Vagina (tissue), 2 donors: ENCODE measurements around the gene MALRD1. TPM values are rescaled to one million over a fixed set of nuclear protein-coding genes. Genes with fewer than 3 reads are reported as not detected.

ENCODE experiments used
- DNase-seq, 2 donors: peaks; one replicate each; pipeline ENCODE4 v3.0.0-alpha.2; 2017; ENCODE audit errors: extremely low spot score in 2 of 2
- H3K27ac ChIP-seq: fragments of 200-600 bp; sonication (generic); one replicate; pipeline ENCODE4 v1.5.1; 2019
- H3K27me3 ChIP-seq: fragments of 200-600 bp; sonication (generic); one replicate; pipeline ENCODE4 v1.5.1; 2019
- H3K36me3 ChIP-seq, 2 donors: fragments of 200-600 bp; sonication (generic); one replicate each; pipeline ENCODE4 v1.5.1; 2017 to 2019
- H3K4me1 ChIP-seq: fragments of 200-600 bp; sonication (generic); one replicate; pipeline ENCODE4 v1.5.1; 2019
- H3K4me3 ChIP-seq, 2 donors: fragments of 200-600 bp; sonication (generic); 1 replicate in 1 of 2; 2 replicates in 1 of 2; pipeline ENCODE4 v1.5.1; 2016 to 2019
- H3K9me3 ChIP-seq: fragments of 200-600 bp; sonication (generic); one replicate; pipeline ENCODE4 v1.5.1; 2019
- CTCF ChIP-seq, 3 experiments: fragments of 450-650 bp in 2 of 3; fragments of 200-600 bp in 1 of 3; sonication (generic) in 1 of 3; IDR thresholded peaks; one replicate each; pipeline ENCODE4 v1.5.1; 2017 to 2019; ENCODE audit warnings: antibody characterized with exemption in 3 of 3, mild to moderate bottlenecking in 2 of 3, moderate library complexity in 2 of 3
- POLR2A ChIP-seq, 2 donors: fragments of 450-650 bp; IDR thresholded peaks; one replicate each; pipeline ENCODE4 v1.6.1; 2017; ENCODE audit warnings: antibody characterized with exemption in 2 of 2, mild to moderate bottlenecking in 2 of 2, moderate library complexity in 2 of 2
- POLR2AphosphoS5 ChIP-seq, 2 donors: sonication (generic); formaldehyde crosslinking; IDR thresholded peaks; one replicate each; pipeline ENCODE4 v1.9.0; 2017; ENCODE audit warnings: antibody characterized with exemption in 2 of 2, mild to moderate bottlenecking in 2 of 2, low read depth in 1 of 2; ENCODE audit not compliant: insufficient read depth in 1 of 2
- intact Hi-C: fragments of 100-400 bp; cut with DNase I; formaldehyde crosslinking; loops from one replicate; pipeline ENCODE4 v1.15.1; 2023
- total RNA-seq: library from RNA; depleted of rRNA; stranded (reverse); fragments of >200 nt; gene quantifications from one replicate; pipeline ENCODE4 v1.2.3, GENCODE V29; 2016

The MALRD1 gene
- total RNA-seq, 1 donor from 2014 or later: 2.0 TPM

GRCh38 chr10:19302117-19302516 is 253.5 kb downstream of the MALRD1 start:
- TF ChIP-seq POLR2A (IDR thresholded peaks at IDR 0.05) (no peak), POLR2AphosphoS5 (IDR thresholded peaks at IDR 0.05; ENCODE audit: insufficient read depth in 1 of 2, low read depth in 1 of 2) (no peak), CTCF (IDR thresholded peaks at IDR 0.05) (no peak)
- H3K9me3 ChIP-seq: no peaks in the 10 kb centered on the region
- H3K4me3 ChIP-seq: no peak overlapping the region
- DNase-seq: no peak
- H3K27me3 ChIP-seq: no peaks in the 10 kb centered on the region
- H3K36me3 ChIP-seq: no peaks in the 10 kb centered on the region
- H3K4me1 ChIP-seq: no peaks in the 10 kb centered on the region
- intact Hi-C loops: no loop called here
- H3K27ac ChIP-seq: no peak overlapping the region

- Histone ChIP-seq H3K27ac (no peak overlapping the region), H3K4me1 (no peaks in the 10 kb centered on the region), H3K27me3 (no peaks in the 10 kb centered on the region), H3K4me3 (no peak overlapping the region), H3K36me3 (no peaks in the 10 kb centered on the region), H3K9me3 (no peaks in the 10 kb centered on the region)
- TF ChIP-seq POLR2AphosphoS5 (IDR thresholded peaks at IDR 0.05; ENCODE audit: insufficient read depth in 1 of 2, low read depth in 1 of 2) (no peak), POLR2A (IDR thresholded peaks at IDR 0.05) (no peak), CTCF (IDR thresholded peaks at IDR 0.05) (no peak)
- intact Hi-C loops: no loop called here
- DNase-seq: no peak
Measured at GRCh38 chr10:19310066-19310465, 261.5 kb downstream of the MALRD1 start.

GRCh38 chr10:19316204-19316870 is 267.7 kb downstream of the MALRD1 start:
- no peaks in the 10 kb centered on the region for H3K9me3 ChIP-seq

GRCh38 chr10:19317952-19318351 is 269.4 kb downstream of the MALRD1 start:
- Histone ChIP-seq H3K9me3 (no peaks in the 10 kb centered on the region), H3K36me3 (no peaks in the 10 kb centered on the region), H3K27ac (no peak overlapping the region), H3K4me3 (no peak overlapping the region), H3K4me1 (no peaks in the 10 kb centered on the region), H3K27me3 (no peaks in the 10 kb centered on the region)
- TF ChIP-seq CTCF (IDR thresholded peaks at IDR 0.05) (no peak), POLR2A (IDR thresholded peaks at IDR 0.05) (no peak), POLR2AphosphoS5 (IDR thresholded peaks at IDR 0.05; ENCODE audit: insufficient read depth in 1 of 2, low read depth in 1 of 2) (no peak)
- no peak for DNase-seq
- intact Hi-C loops: no loop called here

More at GRCh38 chr10:19316204-19316870, 267.7 kb downstream of the MALRD1 start:
- Histone ChIP-seq H3K4me3 (no peak overlapping the region), H3K4me1 (no peaks in the 10 kb centered on the region), H3K36me3 (no peaks in the 10 kb centered on the region), H3K27ac (no peak overlapping the region), H3K27me3 (no peaks in the 10 kb centered on the region)
- TF ChIP-seq POLR2A (IDR thresholded peaks at IDR 0.05) (no peak), CTCF (IDR thresholded peaks at IDR 0.05) (no peak), POLR2AphosphoS5 (IDR thresholded peaks at IDR 0.05; ENCODE audit: insufficient read depth in 1 of 2, low read depth in 1 of 2) (no peak)
- DNase-seq: no peak
- intact Hi-C loops: no loop called here

GRCh38 chr10:19325581-19325980 is 277.0 kb downstream of the MALRD1 start:
- no peak for DNase-seq
- Histone ChIP-seq H3K4me1 (no peaks in the 10 kb centered on the region), H3K36me3 (no peaks in the 10 kb centered on the region), H3K27ac (no peak overlapping the region), H3K27me3 (no peaks in the 10 kb centered on the region), H3K4me3 (no peak overlapping the region), H3K9me3 (no peaks in the 10 kb centered on the region)
- intact Hi-C loops: no loop called here
- no peak for TF ChIP-seq POLR2AphosphoS5 (IDR thresholded peaks at IDR 0.05; ENCODE audit: insufficient read depth in 1 of 2, low read depth in 1 of 2)
- no peak for TF ChIP-seq POLR2A (IDR thresholded peaks at IDR 0.05)
- no peak for TF ChIP-seq CTCF (IDR thresholded peaks at IDR 0.05)
